Loucy (cell line): ENCODE measurements around the gene ROPN1B.
"Not testable (repeated sequence)": the region's sequence is repeated elsewhere in the genome, so short reads cannot be mapped to it uniquely, and the experiment has no call there.

Experiments used
- EZH2phosphoT487 ChIP-seq: fragments of 200-600 bp; IDR thresholded peaks from 2 replicates; pipeline ENCODE4 v1.6.1; 2018; ENCODE audit warnings: antibody characterized with exemption, mild to moderate bottlenecking, moderate library complexity, borderline replicate concordance
- TF ChIP-seq, protein P1 (sequence below): fragments of 200-600 bp; sonication (generic); conservative IDR thresholded peaks from 2 replicates; pipeline ENCODE4 v1.5.1; 2014; ENCODE audit warnings: mild to moderate bottlenecking, antibody characterized with exemption, low read length

GRCh38 chr3:125976003-125976390, 7.0 kb downstream of the ROPN1B start:
- TF ChIP-seq, protein P1, sequence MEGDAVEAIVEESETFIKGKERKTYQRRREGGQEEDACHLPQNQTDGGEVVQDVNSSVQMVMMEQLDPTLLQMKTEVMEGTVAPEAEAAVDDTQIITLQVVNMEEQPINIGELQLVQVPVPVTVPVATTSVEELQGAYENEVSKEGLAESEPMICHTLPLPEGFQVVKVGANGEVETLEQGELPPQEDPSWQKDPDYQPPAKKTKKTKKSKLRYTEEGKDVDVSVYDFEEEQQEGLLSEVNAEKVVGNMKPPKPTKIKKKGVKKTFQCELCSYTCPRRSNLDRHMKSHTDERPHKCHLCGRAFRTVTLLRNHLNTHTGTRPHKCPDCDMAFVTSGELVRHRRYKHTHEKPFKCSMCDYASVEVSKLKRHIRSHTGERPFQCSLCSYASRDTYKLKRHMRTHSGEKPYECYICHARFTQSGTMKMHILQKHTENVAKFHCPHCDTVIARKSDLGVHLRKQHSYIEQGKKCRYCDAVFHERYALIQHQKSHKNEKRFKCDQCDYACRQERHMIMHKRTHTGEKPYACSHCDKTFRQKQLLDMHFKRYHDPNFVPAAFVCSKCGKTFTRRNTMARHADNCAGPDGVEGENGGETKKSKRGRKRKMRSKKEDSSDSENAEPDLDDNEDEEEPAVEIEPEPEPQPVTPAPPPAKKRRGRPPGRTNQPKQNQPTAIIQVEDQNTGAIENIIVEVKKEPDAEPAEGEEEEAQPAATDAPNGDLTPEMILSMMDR = not testable (repeated sequence)
- TF ChIP-seq EZH2phosphoT487 = not testable (repeated sequence)
